Naive thymus-derived CD8-positive, alpha-beta T cell (primary cell): Measurements from ENCODE around the gene C15orf40. TPM values are rescaled to one million over a fixed set of nuclear protein-coding genes. Genes with fewer than 3 reads are reported as not detected.
"Not testable (repeated sequence)": the region's sequence is repeated elsewhere in the genome, so short reads cannot be mapped to it uniquely, and the experiment has no call there.

ENCODE experiments used
- ATAC-seq, 2 donors: fragments of 150-1000 bp; cut with Tn5 transposase in 1 of 2; sonication (Bioruptor Pico), chemical (Tn5 transposase) in 1 of 2; 1 replicate in 1 of 2; 2 replicates in 1 of 2; pipeline ENCODE4 v1.10.0; 2021; ENCODE audit warnings: mild to moderate bottlenecking in 2 of 2, moderate library complexity in 2 of 2
- POLR2A ChIA-PET: fragments of 350-600 bp; sonication (Branson Sonifier 250); formaldehyde crosslinking; loops from one replicate; lab custom pipeline; 2021; ENCODE audit warnings: antibody characterized with exemption; lab: Charles Lee
- DNase-seq, 10 donors: peaks; one replicate each; pipeline versions ENCODE4 v3.0.0 to v3.0.0-alpha.2; 2020 to 2022
- H3K27ac Mint-ChIP-seq, 10 donors: one replicate each; pipeline ENCODE4 v1.8.0; 2020 to 2022; ENCODE audit warnings: mild to moderate bottlenecking in 10 of 10, mixed read lengths in 10 of 10, moderate library complexity in 4 of 10, inconsistent platforms in 1 of 10
- H3K27me3 Mint-ChIP-seq, 5 donors: one replicate each; pipeline ENCODE4 v1.8.0; 2021 to 2022; ENCODE audit warnings: mixed read lengths in 5 of 5
- H3K36me3 Mint-ChIP-seq, 3 donors: one replicate each; pipeline ENCODE4 v1.8.0; 2020 to 2022; ENCODE audit warnings: mixed read lengths in 3 of 3, mild to moderate bottlenecking in 2 of 3, inconsistent platforms in 1 of 3
- H3K4me1 Mint-ChIP-seq, 4 donors: one replicate each; pipeline ENCODE4 v1.8.0; 2021 to 2022; ENCODE audit warnings: mixed read lengths in 4 of 4
- H3K4me3 Mint-ChIP-seq, 10 donors: one replicate each; pipeline ENCODE4 v1.8.0; 2020 to 2022; ENCODE audit warnings: mild to moderate bottlenecking in 10 of 10, mixed read lengths in 10 of 10, moderate library complexity in 6 of 10, inconsistent platforms in 1 of 10
- H3K9me3 Mint-ChIP-seq, 9 donors: one replicate each; pipeline ENCODE4 v1.8.0; 2020 to 2022; ENCODE audit warnings: mixed read lengths in 9 of 9, mild to moderate bottlenecking in 3 of 9, inconsistent platforms in 1 of 9, moderate library complexity in 1 of 9
- polyA plus RNA-seq, 3 donors: library from polyadenylated mRNA; unstranded; fragments of 300-500 nt; fragmentation: Illumina TruSeq; gene quantifications; one replicate each; pipeline ENCODE4 v1.2.3, GENCODE V29; 2021
- total RNA-seq, 8 experiments: library from RNA in 2 of 8; stranded (reverse) in 2 of 8; gene quantifications; one replicate each; pipeline ENCODE4 v1.2.3 and lab custom pipeline; 2021 to 2026

Gene C15orf40
- total and polyA plus RNA-seq, 5 experiments from 2014 or later: 48.4 to 87.5 (median 56.2) TPM

GRCh38 chr15:82946155-82946701 lies 65.2 kb downstream of the C15orf40 start:
- Mint-ChIP-seq H3K27ac (peak overlapping the region in 1 of 10 donors; percentile 10), H3K36me3 (no peaks in the 10 kb centered on the region)
- no peak for ATAC-seq

GRCh38 chr15:82945326-82945725 lies 66.1 kb downstream of the C15orf40 start:
- Mint-ChIP-seq H3K27ac (no peak overlapping the region), H3K36me3 (no peaks in the 10 kb centered on the region), H3K9me3 (no peaks in the 10 kb centered on the region), H3K4me1 (peaks cover 0 to 5% (median 1%) of the 10 kb centered on the region in 4 donors), H3K4me3 (no peak overlapping the region), H3K27me3 (peaks cover 0 to 15% (median 7%) of the 10 kb centered on the region in 5 donors)
- DNase-seq (no peak), ATAC-seq (no peak)
- POLR2A ChIA-PET: no interaction called here

More at GRCh38 chr15:82946155-82946701, 65.2 kb downstream of the C15orf40 start:
- peaks cover 0 to 15% (median 7%) of the 10 kb centered on the region in 5 donors for H3K27me3 Mint-ChIP-seq
- peaks cover 0 to 5% (median 1%) of the 10 kb centered on the region in 4 donors for H3K4me1 Mint-ChIP-seq
- DNase-seq: no peak
- no peak overlapping the region for H3K4me3 Mint-ChIP-seq
- POLR2A ChIA-PET: no interaction called here
- no peaks in the 10 kb centered on the region for H3K9me3 Mint-ChIP-seq

DNA sequence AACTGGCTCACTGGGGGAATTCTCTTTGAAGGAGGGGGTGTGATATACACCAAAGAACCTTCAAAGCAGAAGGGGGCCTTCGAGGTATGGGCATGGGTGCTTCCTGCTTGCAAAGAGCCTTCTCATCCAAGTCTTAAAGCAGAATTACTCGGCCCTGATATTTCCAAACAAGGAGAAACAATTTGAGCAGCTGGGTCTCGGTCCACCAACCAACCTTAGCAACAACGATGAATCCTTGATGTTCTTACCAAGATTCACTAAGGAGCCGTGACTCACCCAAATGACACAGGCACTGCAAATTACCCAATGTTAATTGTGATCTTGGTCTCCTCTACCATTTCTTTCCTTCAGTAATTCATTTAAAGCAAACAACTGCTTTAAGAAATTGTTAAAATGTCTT lies 66.6 kb downstream of the C15orf40 start:
- POLR2A ChIA-PET: no interaction called here
- H3K36me3 Mint-ChIP-seq: no peaks in the 10 kb centered on the region
- H3K9me3 Mint-ChIP-seq: no peaks in the 10 kb centered on the region
- H3K27me3 Mint-ChIP-seq: peaks cover 0 to 15% (median 7%) of the 10 kb centered on the region in 5 donors
- H3K4me1 Mint-ChIP-seq: peaks cover 0 to 5% (median 1%) of the 10 kb centered on the region in 4 donors
- H3K27ac Mint-ChIP-seq: no peak overlapping the region
- ATAC-seq: no peak
- DNase-seq: no peak
- H3K4me3 Mint-ChIP-seq: no peak overlapping the region

DNA sequence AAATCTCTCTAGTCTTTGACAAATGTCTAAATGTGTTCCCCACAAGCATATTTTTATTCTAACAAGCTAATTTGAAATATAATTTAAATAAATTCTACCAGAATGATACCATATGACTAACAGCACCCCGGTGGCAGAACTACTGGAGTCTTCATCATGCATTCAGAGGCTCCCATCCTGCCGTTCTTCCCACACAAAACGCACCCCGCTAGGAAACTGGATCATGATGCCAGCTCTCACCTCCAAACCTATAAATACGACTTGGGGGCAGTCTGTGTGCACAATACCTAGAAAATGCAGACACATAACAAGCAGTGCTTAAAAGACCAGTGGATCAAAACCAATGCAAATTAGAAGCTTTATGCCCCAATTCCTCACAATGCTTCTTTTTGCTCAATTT lies 67.4 kb downstream of the C15orf40 start:
- no peak overlapping the region for H3K27ac Mint-ChIP-seq
- no peak for ATAC-seq
- H3K9me3 Mint-ChIP-seq: no peaks in the 10 kb centered on the region
- DNase-seq: no peak
- H3K27me3 Mint-ChIP-seq: peaks cover 0 to 15% (median 7%) of the 10 kb centered on the region in 5 donors
- H3K36me3 Mint-ChIP-seq: no peaks in the 10 kb centered on the region
- POLR2A ChIA-PET: no interaction called here
- H3K4me1 Mint-ChIP-seq: peaks cover 0 to 5% (median 1%) of the 10 kb centered on the region in 4 donors
- H3K4me3 Mint-ChIP-seq: no peak overlapping the region

- peaks cover 0 to 15% (median 10%) of the 10 kb centered on the region in 5 donors for H3K27me3 Mint-ChIP-seq
- no peak for DNase-seq
- peaks cover 0 to 5% (median 1%) of the 10 kb centered on the region in 4 donors for H3K4me1 Mint-ChIP-seq
- POLR2A ChIA-PET: no interaction called here
- no peak overlapping the region for H3K4me3 Mint-ChIP-seq
- H3K27ac Mint-ChIP-seq: no peak overlapping the region
- H3K9me3 Mint-ChIP-seq: no peaks in the 10 kb centered on the region
- no peak for ATAC-seq
- H3K36me3 Mint-ChIP-seq: no peaks in the 10 kb centered on the region
Observed at GRCh38 chr15:82943176-82943575, 68.3 kb downstream of the C15orf40 start.

DNA sequence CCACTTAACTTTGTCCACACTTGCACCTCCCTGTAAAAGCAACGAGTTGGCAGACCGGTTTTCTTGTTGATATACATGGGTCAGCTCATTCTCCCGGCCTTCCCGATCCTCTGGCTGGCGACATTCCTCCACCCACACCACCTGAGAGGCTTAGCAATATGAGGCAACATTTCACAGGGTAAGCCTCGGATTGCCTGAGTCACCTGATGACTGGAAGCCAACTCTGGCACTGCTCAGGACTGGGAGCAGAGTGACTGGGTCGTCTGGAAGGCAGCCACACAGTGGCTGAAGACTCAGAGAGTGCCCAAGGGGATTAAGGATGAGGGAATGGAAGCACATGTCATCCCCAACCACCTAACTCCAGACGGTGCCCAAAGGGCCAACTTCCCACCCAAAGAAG lies 68.7 kb downstream of the C15orf40 start:
- H3K27ac Mint-ChIP-seq: no peak overlapping the region
- H3K9me3 Mint-ChIP-seq: no peaks in the 10 kb centered on the region
- H3K27me3 Mint-ChIP-seq: peaks cover 0 to 14% (median 10%) of the 10 kb centered on the region in 5 donors
- no peak overlapping the region for H3K4me3 Mint-ChIP-seq
- DNase-seq (no peak), ATAC-seq (no peak)
- H3K4me1 Mint-ChIP-seq: peaks cover 0 to 5% (median 1%) of the 10 kb centered on the region in 4 donors
- POLR2A ChIA-PET: no interaction called here
- no peaks in the 10 kb centered on the region for H3K36me3 Mint-ChIP-seq

DNA sequence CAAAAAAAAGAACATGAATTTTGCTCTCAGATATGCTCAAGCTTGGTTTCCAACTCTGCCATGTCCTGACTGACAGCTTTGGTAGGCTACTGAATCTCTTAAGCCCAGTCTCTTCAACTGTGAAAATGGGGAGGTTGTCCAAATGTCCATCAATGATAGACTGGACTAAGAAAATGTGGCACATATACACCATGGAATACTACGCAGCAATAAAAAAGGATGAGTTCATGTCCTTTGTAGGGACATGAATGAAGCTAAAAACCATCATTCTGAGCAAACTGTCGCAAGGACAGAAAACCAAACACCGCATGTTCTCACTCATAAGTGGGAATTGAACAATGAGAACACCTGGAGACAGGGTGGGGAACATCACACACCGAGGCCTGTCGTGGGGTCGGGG lies 71.8 kb downstream of the C15orf40 start:
- ATAC-seq, POLR2A ChIA-PET, H3K36me3 Mint-ChIP-seq, H3K27ac Mint-ChIP-seq, H3K27me3 Mint-ChIP-seq, DNase-seq, H3K4me1 Mint-ChIP-seq, H3K9me3 Mint-ChIP-seq, H3K4me3 Mint-ChIP-seq: not testable (repeated sequence)

Other genes with a start within 250 kb of the C15orf40 start
- gene FSD2, start 205.6 kb downstream of the C15orf40 start, total RNA-seq: not detected
- under 1 TPM in 2 of 3 donors, not detected in 1; 0.08 to 0.17 TPM for gene FSD2, start 205.6 kb downstream of the C15orf40 start, polyA plus RNA-seq
- gene WHAMM, start 202.0 kb downstream of the C15orf40 start, total RNA-seq: 10 to 100 TPM; 39.8 to 40.0 TPM
- gene WHAMM, start 202.0 kb downstream of the C15orf40 start, polyA plus RNA-seq: 1 to 10 TPM; 3.7 to 5.8 (median 4.5) TPM
- gene HOMER2, start 58.9 kb downstream of the C15orf40 start, total RNA-seq: 1 to 10 TPM; 6.1 to 6.2 TPM
- gene HOMER2, start 58.9 kb downstream of the C15orf40 start, polyA plus RNA-seq: 1 to 10 TPM in 2 of 3 donors, under 1 TPM in 1; 0.23 to 3.1 (median 1.7) TPM
- 10 to 100 TPM; 17.5 to 22.3 TPM for gene RAMAC, start 25.4 kb downstream of the C15orf40 start, total RNA-seq
- gene RAMAC, start 25.4 kb downstream of the C15orf40 start, polyA plus RNA-seq: 10 to 100 TPM; 28.5 to 35.0 (median 31.7) TPM
- gene BTBD1, start 55.6 kb upstream of the C15orf40 start, total RNA-seq: 10 to 100 TPM; 42.9 to 43.3 TPM
- gene BTBD1, start 55.6 kb upstream of the C15orf40 start, polyA plus RNA-seq: 10 to 100 TPM; 36.0 to 40.6 (median 37.0) TPM
- under 1 TPM; 0.34 to 0.58 TPM for gene TM6SF1, start 96.0 kb upstream of the C15orf40 start, total RNA-seq
- gene TM6SF1, start 96.0 kb upstream of the C15orf40 start, polyA plus RNA-seq: under 1 TPM in 2 of 3 donors, not detected in 1; 0.13 to 0.68 TPM
- gene HDGFL3, start 196.2 kb upstream of the C15orf40 start, total RNA-seq: 1 to 10 TPM; 2.9 to 3.1 TPM
- 1 to 10 TPM; 2.9 to 3.5 (median 3.0) TPM for gene HDGFL3, start 196.2 kb upstream of the C15orf40 start, polyA plus RNA-seq